ENCODE results near the gene AHCYL1. TPM values are rescaled to one million over a fixed set of nuclear protein-coding genes. Genes with fewer than 3 reads are reported as not detected.

Gene AHCYL1
- total RNA-seq, 2 donors from 2014 or later, result 47.5 to 51.5 TPM

GRCh38 chr1:110003747-110004428 lies 19.3 kb downstream of the AHCYL1 start:
- intact Hi-C loops (cut with DNase I), result no loop called here
- H3K4me3 ChIP-seq, result no peak overlapping the region

GRCh38 chr1:110004583-110004982 lies 20.0 kb downstream of the AHCYL1 start:
- Histone ChIP-seq H3K4me1 (replicated peaks) (peaks cover 8% of the 10 kb centered on the region), H3K9me3 (no peaks in the 10 kb centered on the region), H3K4me3 (no peak overlapping the region), H3K27me3 (replicated peaks; ENCODE audit: insufficient read depth) (no peaks in the 10 kb centered on the region), H3K36me3 (peaks cover 0 to 5% of the 10 kb centered on the region in 2 donors), H3K27ac (peak overlapping the region; percentile 50 to 53)
- intact Hi-C loops (cut with DNase I), result no loop called here
- WGBS, result 40% methylated on average over 1 of the region's 1 CpG
- TF ChIP-seq POLR2AphosphoS5 (IDR thresholded peaks at IDR 0.05), result no peak
- TF ChIP-seq CTCF (IDR thresholded peaks at IDR 0.05), result no peak
- TF ChIP-seq POLR2A (IDR thresholded peaks at IDR 0.05), result no peak
- no peak for DNase-seq (ENCODE audit: low spot score)

More at GRCh38 chr1:110003747-110004428, 19.3 kb downstream of the AHCYL1 start:
- H3K9me3 ChIP-seq, result no peaks in the 10 kb centered on the region
- no peak for TF ChIP-seq POLR2A (IDR thresholded peaks at IDR 0.05)
- TF ChIP-seq POLR2AphosphoS5 (IDR thresholded peaks at IDR 0.05), result peak; percentile 56
- peak; percentile 61 for DNase-seq (ENCODE audit: low spot score)
- peaks cover 8% of the 10 kb centered on the region for H3K4me1 ChIP-seq (replicated peaks)
- WGBS, result 17% methylated on average over 8 of the region's 8 CpGs
- no peaks in the 10 kb centered on the region for H3K27me3 ChIP-seq (replicated peaks; ENCODE audit: insufficient read depth)
- H3K27ac ChIP-seq, result peak overlapping the region; percentile 50 to 53
- no peaks in the 10 kb centered on the region for H3K36me3 ChIP-seq

- intact Hi-C loops (cut with DNase I), result no loop called here
- H3K27ac ChIP-seq, result no peak overlapping the region
- H3K36me3 ChIP-seq, result peaks cover 0 to 5% of the 10 kb centered on the region in 2 donors
- TF ChIP-seq POLR2AphosphoS5 (IDR thresholded peaks at IDR 0.05) (no peak), POLR2A (IDR thresholded peaks at IDR 0.05) (no peak)
- no peaks in the 10 kb centered on the region for H3K27me3 ChIP-seq (replicated peaks; ENCODE audit: insufficient read depth)
- H3K4me3 ChIP-seq, result no peak overlapping the region
- peaks cover 8% of the 10 kb centered on the region for H3K4me1 ChIP-seq (replicated peaks)
- no peak for DNase-seq (ENCODE audit: low spot score)
- H3K9me3 ChIP-seq, result no peaks in the 10 kb centered on the region
Measured at GRCh38 chr1:110005971-110006370, 21.4 kb downstream of the AHCYL1 start.

- Histone ChIP-seq H3K4me1 (replicated peaks) (peaks cover 8% of the 10 kb centered on the region), H3K27me3 (replicated peaks; ENCODE audit: insufficient read depth) (no peaks in the 10 kb centered on the region), H3K4me3 (no peak overlapping the region), H3K9me3 (no peaks in the 10 kb centered on the region), H3K27ac (no peak overlapping the region), H3K36me3 (peaks cover 0 to 5% of the 10 kb centered on the region in 2 donors)
- TF ChIP-seq POLR2A (IDR thresholded peaks at IDR 0.05), result no peak
- no peak for TF ChIP-seq CTCF (IDR thresholded peaks at IDR 0.05)
- no peak for TF ChIP-seq POLR2AphosphoS5 (IDR thresholded peaks at IDR 0.05)
- WGBS, result 35% methylated on average over 1 of the region's 1 CpG
- intact Hi-C loops (cut with DNase I), result no loop called here
- DNase-seq (ENCODE audit: low spot score), result no peak
Measured at GRCh38 chr1:110006516-110006915, 22.0 kb downstream of the AHCYL1 start.

GRCh38 chr1:110007046-110007830 lies 22.7 kb downstream of the AHCYL1 start:
- DNase-seq (ENCODE audit: low spot score), result no peak
- intact Hi-C loops (cut with DNase I), result no loop called here
- TF ChIP-seq POLR2AphosphoS5 (IDR thresholded peaks at IDR 0.05), result peak; percentile 12
- no peak for TF ChIP-seq CTCF (IDR thresholded peaks at IDR 0.05)
- TF ChIP-seq POLR2A (IDR thresholded peaks at IDR 0.05), result no peak
- Histone ChIP-seq H3K27me3 (replicated peaks; ENCODE audit: insufficient read depth) (no peaks in the 10 kb centered on the region), H3K4me1 (replicated peaks) (peaks cover 8% of the 10 kb centered on the region), H3K4me3 (no peak overlapping the region), H3K9me3 (no peaks in the 10 kb centered on the region), H3K27ac (no peak overlapping the region), H3K36me3 (peaks cover 0 to 5% of the 10 kb centered on the region in 2 donors)
- WGBS, result 40% methylated on average over 4 of the region's 4 CpGs
